NCI-H82 (cell line): ENCODE results near the gene TIMM17B.

Experiments
- DNase-seq: peaks from one replicate; lab custom pipeline; 2025; lab: John Stamatoyannopoulos, UW

The TIMM17B gene

GRCh38 chrX:48918643-48919340 lies 21.2 kb upstream of the TIMM17B start, which contains the start of gene PIM2:
PIM2 (minus strand) TSS chrX:48919024; CDS start chrX:48918834, 190 bp downstream.
- DNase-seq = peak; percentile 99

GRCh38 chrX:48918301-48918642 lies 20.7 kb upstream of the TIMM17B start:
- DNase-seq = no peak

GRCh38 chrX:48917139-48918001 lies 19.8 kb upstream of the TIMM17B start:
- DNase-seq = peak; percentile 95

GRCh38 chrX:48914593-48915493 lies 17.3 kb upstream of the TIMM17B start:
- DNase-seq = no peak

GRCh38 chrX:48913605-48914366 lies 16.2 kb upstream of the TIMM17B start:
- DNase-seq = no peak

- DNase-seq = peak; percentile 94
These were observed 14.0 kb upstream of the TIMM17B start, which contains the start of gene SLC35A2 for GRCh38 chrX:48911412-48912182. SLC35A2 (minus strand) TSS chrX:48911646; CDS start chrX:48911636, 10 bp downstream.

- no peak for DNase-seq
These were observed 13.4 kb upstream of the TIMM17B start for GRCh38 chrX:48910926-48911411.

GRCh38 chrX:48909703-48910294 lies 12.2 kb upstream of the TIMM17B start:
- no peak for DNase-seq

- no peak for DNase-seq
These were observed 11.0 kb upstream of the TIMM17B start for GRCh38 chrX:48908600-48908999.

GRCh38 chrX:48905090-48905790 lies 7.7 kb upstream of the TIMM17B start:
- no peak for DNase-seq

- DNase-seq = no peak
These were observed 7.1 kb upstream of the TIMM17B start for GRCh38 chrX:48904626-48905025.

- DNase-seq = no peak
These were observed 6.6 kb upstream of the TIMM17B start for GRCh38 chrX:48904180-48904579.

- DNase-seq = no peak
These were observed 5.7 kb upstream of the TIMM17B start for GRCh38 chrX:48903290-48903689.

GRCh38 chrX:48902776-48903175 lies 5.2 kb upstream of the TIMM17B start:
- DNase-seq = no peak

- DNase-seq = no peak
These were observed 4.6 kb upstream of the TIMM17B start for GRCh38 chrX:48902135-48902534.

- DNase-seq = no peak
These were observed 3.5 kb upstream of the TIMM17B start for GRCh38 chrX:48901069-48901468.

- peak; percentile 81 for DNase-seq
These were observed 1.5 kb upstream of the TIMM17B start for GRCh38 chrX:48899078-48899410.

- peak; percentile 91 for DNase-seq
These were observed 377 bp downstream of the TIMM17B start for GRCh38 chrX:48897157-48897624.

GRCh38 chrX:48896611-48897011 lies 957 bp downstream of the TIMM17B start:
- DNase-seq = peak; percentile 40
